Natural killer cell (primary cell): Measurements from ENCODE around the gene TCEANC2. TPM values are rescaled to one million over a fixed set of nuclear protein-coding genes. Genes with fewer than 3 reads are reported as not detected.
"Not testable (repeated sequence)": the region's sequence is repeated elsewhere in the genome, so short reads cannot be mapped to it uniquely, and the experiment has no call there.

ENCODE experiments used
- ATAC-seq, 3 donors: fragments of 150-1000 bp in 2 of 3; fragments of 200-7000 bp in 1 of 3; cut with Tn5 transposase; 1 replicate in 1 of 3; 2 replicates in 2 of 3; pipeline ENCODE4 v1.10.0; 2021; ENCODE audit warnings: mild to moderate bottlenecking in 2 of 3, moderate library complexity in 2 of 3
- DNase-seq, 2 donors: peaks; one replicate each; pipeline versions ENCODE4 v3.0.0 to v3.0.0-alpha.2; 2013 to 2021; ENCODE audit warnings: mixed read lengths in 1 of 2
- H3K27ac ChIP-seq: one replicate; pipeline ENCODE4 v1.5.1; 2013; ENCODE audit warnings: mild to moderate bottlenecking, low read length
- H3K27me3 ChIP-seq: one replicate; pipeline ENCODE4 v1.6.1; 2013; ENCODE audit warnings: low read length; ENCODE audit not compliant: control insufficient read depth, insufficient read depth
- H3K36me3 ChIP-seq: one replicate; pipeline ENCODE4 v1.6.1; 2013; ENCODE audit warnings: low read length; ENCODE audit not compliant: control insufficient read depth, insufficient read depth
- H3K4me1 ChIP-seq: one replicate; pipeline ENCODE4 v1.6.1; 2013; ENCODE audit warnings: low read length; ENCODE audit not compliant: control insufficient read depth, insufficient read depth
- H3K4me3 ChIP-seq: one replicate; pipeline ENCODE4 v1.5.1; 2013; ENCODE audit warnings: low read length
- H3K9me3 ChIP-seq: one replicate; pipeline ENCODE4 v1.6.1; 2013; ENCODE audit warnings: low read length; ENCODE audit not compliant: control insufficient read depth, insufficient read depth
- H3K27ac Mint-ChIP-seq, 2 donors: one replicate each; pipeline ENCODE4 v1.8.0; 2022; ENCODE audit warnings: mild to moderate bottlenecking in 2 of 2, mixed read lengths in 2 of 2, moderate library complexity in 1 of 2
- H3K27me3 Mint-ChIP-seq, 2 donors: one replicate each; pipeline ENCODE4 v1.8.0; 2022; ENCODE audit warnings: low read depth in 2 of 2, mixed read lengths in 2 of 2
- H3K36me3 Mint-ChIP-seq: one replicate; pipeline ENCODE4 v1.8.0; 2022; ENCODE audit warnings: mixed read lengths
- H3K4me1 Mint-ChIP-seq, 2 donors: one replicate each; pipeline ENCODE4 v1.8.0; 2022; ENCODE audit warnings: mixed read lengths in 2 of 2
- H3K4me3 Mint-ChIP-seq: one replicate; pipeline ENCODE4 v1.8.0; 2022; ENCODE audit warnings: mild to moderate bottlenecking, moderate library complexity, mixed read lengths
- H3K9me3 Mint-ChIP-seq, 2 donors: one replicate each; pipeline ENCODE4 v1.8.0; 2022; ENCODE audit warnings: mixed read lengths in 2 of 2
- WGBS: methylation state at CpG from one replicate; pipeline ENCODE4 v1.1.7; 2013; ENCODE audit warnings: missing lambda C conversion rate; ENCODE audit not compliant: insufficient coverage; 5-methylcytosine and 5-hydroxymethylcytosine counted together
- intact Hi-C: fragments of 100-400 bp; cut with micrococcal nuclease; formaldehyde crosslinking; loops from one replicate; pipeline ENCODE4 v1.14.2; 2022
- total RNA-seq, 4 donors: library from RNA; stranded (reverse); fragments of 120-200 nt in 1 of 4; gene quantifications; one replicate each; pipeline versions ENCODE4 v1.2.3 to v1.2.4, GENCODE V29; 2013 to 2022
- TF ChIP-seq, protein P1 (sequence below): fragments of 200-600 bp; IDR thresholded peaks from one replicate; pipeline ENCODE4 v1.8.0; 2022; ENCODE audit warnings: antibody characterized with exemption

The TCEANC2 gene
- total RNA-seq, 3 donors from 2014 or later (not counting 1 experiment from before 2014, with no cell fraction given), result 5.1 to 9.5 (median 7.3) TPM

DNA sequence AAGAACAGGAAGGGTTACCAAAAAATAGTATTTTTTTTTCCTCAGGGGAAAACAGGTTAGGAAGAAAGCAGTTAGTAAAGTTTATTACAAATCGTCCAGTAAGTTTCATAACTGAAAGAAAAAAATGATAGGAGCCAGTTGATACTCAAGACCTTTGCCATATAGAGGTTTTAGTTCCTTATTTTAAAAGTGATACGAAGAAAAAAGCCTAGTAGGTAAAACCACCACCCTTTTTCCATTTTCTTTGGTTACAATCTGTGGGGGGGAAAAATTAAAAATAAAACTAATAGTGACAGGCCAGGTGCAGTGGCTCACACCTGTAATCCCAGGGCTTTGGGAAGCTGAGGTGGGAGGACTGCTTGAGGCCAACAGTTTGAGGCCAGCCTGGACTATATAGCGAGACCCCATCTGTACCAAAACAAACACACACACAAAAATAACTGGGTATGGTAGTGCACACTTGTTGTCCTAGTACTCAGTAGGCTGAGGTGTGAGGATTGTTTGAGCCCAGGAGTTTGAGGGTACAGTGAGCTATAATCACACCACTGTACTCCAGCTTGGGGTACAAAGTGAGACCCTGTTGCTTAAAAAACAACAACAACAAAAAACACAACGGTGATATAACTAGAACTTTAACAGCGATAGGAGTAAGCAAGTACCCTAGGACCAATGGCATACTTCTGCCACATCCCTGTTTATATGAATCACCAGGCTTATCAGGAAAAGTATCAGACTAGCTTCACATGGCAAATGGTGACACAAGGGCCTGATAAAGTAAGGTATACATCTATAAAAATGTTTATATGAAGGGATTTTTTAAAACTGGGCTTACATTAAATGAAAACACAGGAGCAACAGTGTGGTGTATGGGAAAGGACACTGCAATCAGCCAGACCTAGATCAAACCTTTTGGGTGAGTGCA is 5.8 kb upstream of the TCEANC2 start:
- 86% methylated on average over 2 of the region's 5 CpGs for WGBS
- no peak overlapping the region for H3K27ac ChIP-seq
- peak overlapping the region; percentile 28 to 70 for H3K27ac Mint-ChIP-seq
- H3K36me3 ChIP-seq, result peaks cover 29% of the 10 kb centered on the region
- intact Hi-C loops, result no loop called here
- peaks cover 26 to 38% of the 10 kb centered on the region in 2 donors for H3K4me1 Mint-ChIP-seq
- peaks cover 25% of the 10 kb centered on the region for H3K4me1 ChIP-seq
- DNase-seq (no peak), ATAC-seq (no peak)
- peaks cover 9% of the 10 kb centered on the region for H3K36me3 Mint-ChIP-seq
- no peaks in the 10 kb centered on the region for H3K27me3 Mint-ChIP-seq
- TF ChIP-seq, protein P1, sequence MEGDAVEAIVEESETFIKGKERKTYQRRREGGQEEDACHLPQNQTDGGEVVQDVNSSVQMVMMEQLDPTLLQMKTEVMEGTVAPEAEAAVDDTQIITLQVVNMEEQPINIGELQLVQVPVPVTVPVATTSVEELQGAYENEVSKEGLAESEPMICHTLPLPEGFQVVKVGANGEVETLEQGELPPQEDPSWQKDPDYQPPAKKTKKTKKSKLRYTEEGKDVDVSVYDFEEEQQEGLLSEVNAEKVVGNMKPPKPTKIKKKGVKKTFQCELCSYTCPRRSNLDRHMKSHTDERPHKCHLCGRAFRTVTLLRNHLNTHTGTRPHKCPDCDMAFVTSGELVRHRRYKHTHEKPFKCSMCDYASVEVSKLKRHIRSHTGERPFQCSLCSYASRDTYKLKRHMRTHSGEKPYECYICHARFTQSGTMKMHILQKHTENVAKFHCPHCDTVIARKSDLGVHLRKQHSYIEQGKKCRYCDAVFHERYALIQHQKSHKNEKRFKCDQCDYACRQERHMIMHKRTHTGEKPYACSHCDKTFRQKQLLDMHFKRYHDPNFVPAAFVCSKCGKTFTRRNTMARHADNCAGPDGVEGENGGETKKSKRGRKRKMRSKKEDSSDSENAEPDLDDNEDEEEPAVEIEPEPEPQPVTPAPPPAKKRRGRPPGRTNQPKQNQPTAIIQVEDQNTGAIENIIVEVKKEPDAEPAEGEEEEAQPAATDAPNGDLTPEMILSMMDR, result no peak
- H3K4me3 Mint-ChIP-seq, result no peak overlapping the region
- H3K27me3 ChIP-seq, result no peaks in the 10 kb centered on the region
- H3K9me3 ChIP-seq, result no peaks in the 10 kb centered on the region
- no peak overlapping the region for H3K4me3 ChIP-seq
- no peaks in the 10 kb centered on the region for H3K9me3 Mint-ChIP-seq

DNA sequence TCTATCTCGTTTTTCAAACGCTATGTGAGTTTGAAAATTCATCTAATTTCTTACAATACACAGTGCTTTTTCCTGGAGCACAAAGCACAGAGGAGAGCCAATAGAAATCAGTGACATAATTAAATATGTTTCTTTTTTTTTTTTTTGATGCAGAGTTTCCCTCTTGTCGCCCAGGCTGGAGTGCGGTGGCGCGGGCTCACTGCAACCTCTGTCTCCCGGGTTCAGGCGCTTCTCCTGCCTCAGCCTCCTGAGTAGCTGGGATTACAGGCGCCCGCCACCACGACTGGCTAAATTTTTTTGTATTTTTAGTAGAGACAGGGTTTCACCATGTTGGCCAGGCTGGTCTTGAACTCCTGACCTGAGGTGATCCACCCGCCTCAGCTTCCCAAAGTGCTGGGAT is 3.0 kb upstream of the TCEANC2 start:
- H3K9me3 ChIP-seq, H3K4me3 ChIP-seq, DNase-seq, H3K27ac Mint-ChIP-seq, H3K36me3 ChIP-seq, H3K9me3 Mint-ChIP-seq, H3K27me3 Mint-ChIP-seq, H3K27me3 ChIP-seq, H3K4me3 Mint-ChIP-seq, ATAC-seq, H3K36me3 Mint-ChIP-seq, H3K27ac ChIP-seq: not testable (repeated sequence)
- peaks cover 29 to 40% of the 10 kb centered on the region in 2 donors for H3K4me1 Mint-ChIP-seq
- 96% methylated on average over 12 of the region's 12 CpGs for WGBS
- intact Hi-C loops, result loop anchor here (5.0 kb wide), 1 partner anchor 357 kb away; the partner anchor contains the start of gene SSBP3
- H3K4me1 ChIP-seq, result peaks cover 35% of the 10 kb centered on the region

DNA sequence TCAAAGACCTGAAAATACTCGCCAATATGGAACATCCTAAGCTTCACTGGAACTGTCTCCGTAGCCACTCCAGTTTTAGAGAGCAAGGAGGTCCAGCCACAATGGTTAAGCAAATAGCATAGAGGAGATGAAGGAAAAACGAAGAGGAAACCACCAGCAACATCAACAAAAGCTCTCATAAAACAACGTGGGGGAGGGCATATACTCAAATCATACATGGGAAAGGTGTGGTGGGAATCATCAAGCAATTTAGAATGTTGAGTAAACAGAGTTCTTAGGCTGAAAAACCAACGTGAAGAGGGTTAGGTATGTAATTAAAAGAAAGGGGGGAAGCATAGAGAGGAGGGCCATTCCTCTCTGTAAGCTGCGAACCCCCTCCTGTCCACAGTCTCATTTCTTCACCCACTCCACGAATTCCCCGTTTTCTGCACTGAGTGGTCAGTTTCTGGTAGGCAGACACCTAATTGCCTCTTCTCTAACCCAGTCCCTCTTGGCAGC is 1.4 kb upstream of the TCEANC2 start:
- Mint-ChIP-seq H3K27me3 (no peaks in the 10 kb centered on the region), H3K27ac (no peak overlapping the region), H3K4me1 (peaks cover 27 to 35% of the 10 kb centered on the region in 2 donors), H3K9me3 (no peaks in the 10 kb centered on the region), H3K36me3 (no peaks in the 10 kb centered on the region), H3K4me3 (no peak overlapping the region)
- no peak for ATAC-seq
- Histone ChIP-seq H3K4me1 (peaks cover 35% of the 10 kb centered on the region), H3K27me3 (no peaks in the 10 kb centered on the region), H3K36me3 (peaks cover 2% of the 10 kb centered on the region), H3K4me3 (peak overlapping the region; percentile 88), H3K27ac (peak overlapping the region; percentile 84), H3K9me3 (no peaks in the 10 kb centered on the region)
- TF ChIP-seq, protein P1, result no peak
- DNase-seq, result peak in 1 of 2 donors; percentile 17
- intact Hi-C loops, result loop anchor here (2.0 to 5.0 kb wide), 2 partner anchors 355 to 437 kb away; partner anchors contain the start of gene SSBP3
- 7% methylated on average over 6 of the region's 8 CpGs for WGBS

DNA sequence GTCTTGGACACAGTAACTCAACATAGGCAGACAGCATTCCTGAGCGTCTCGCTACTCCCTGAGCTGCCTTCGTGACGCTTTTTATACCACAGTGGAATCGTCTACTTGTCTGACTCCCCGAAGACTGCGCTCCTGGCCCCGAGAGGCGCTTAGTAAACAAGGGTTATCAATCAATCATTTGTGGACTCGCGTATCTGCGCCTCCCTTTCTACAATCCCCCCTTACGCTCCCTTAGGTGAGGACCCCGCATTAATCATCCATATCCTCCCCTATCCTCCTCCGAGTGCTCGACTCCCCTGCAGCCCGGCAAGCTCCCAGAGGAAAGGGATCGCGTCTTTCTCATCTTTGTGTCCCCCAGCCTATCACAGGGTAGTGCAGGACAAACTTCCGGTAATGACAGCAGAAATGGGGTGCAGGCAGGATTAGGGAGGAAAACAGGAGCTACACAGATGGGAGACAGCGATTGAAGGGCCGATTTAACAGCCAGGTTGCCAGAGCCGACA is 926 bp upstream of the TCEANC2 start:
- ATAC-seq (peak in 2 of 3 donors; percentile 9 to 22), DNase-seq (peak; percentile 21 to 69)
- no peaks in the 10 kb centered on the region for H3K27me3 Mint-ChIP-seq
- intact Hi-C loops, result loop anchor here (2.0 to 5.0 kb wide), 2 partner anchors 355 to 436 kb away; partner anchors contain the start of gene SSBP3
- Histone ChIP-seq H3K36me3 (peaks cover 5% of the 10 kb centered on the region), H3K4me3 (peak overlapping the region; percentile 88), H3K27me3 (no peaks in the 10 kb centered on the region), H3K9me3 (no peaks in the 10 kb centered on the region), H3K4me1 (peaks cover 35% of the 10 kb centered on the region), H3K27ac (peak overlapping the region; percentile 84)
- H3K36me3 Mint-ChIP-seq, result no peaks in the 10 kb centered on the region
- WGBS, result 0% methylated on average over 23 of the region's 23 CpGs
- peaks cover 24 to 30% of the 10 kb centered on the region in 2 donors for H3K4me1 Mint-ChIP-seq
- no peak overlapping the region for H3K4me3 Mint-ChIP-seq
- H3K27ac Mint-ChIP-seq, result no peak overlapping the region
- TF ChIP-seq, protein P1, result no peak
- no peaks in the 10 kb centered on the region for H3K9me3 Mint-ChIP-seq
